ENCODE measurements around the gene SLC9B2.
A peak's percentile ranks its signal among the peaks of the same experiment; 100 is the strongest.

Gene SLC9B2

GRCh38 chr4:103075894-103076746 is 441 bp downstream of the SLC9B2 start:
- peak; percentile 60 for DNase-seq

- no peak for DNase-seq
Observed at GRCh38 chr4:103075435-103075893, 1.1 kb downstream of the SLC9B2 start.

GRCh38 chr4:103074744-103075434 is 1.7 kb downstream of the SLC9B2 start:
- no peak for DNase-seq

- no peak for DNase-seq
Observed at GRCh38 chr4:103073792-103074438, 2.6 kb downstream of the SLC9B2 start.

- DNase-seq, result no peak
Observed at GRCh38 chr4:103067841-103068547, 8.6 kb downstream of the SLC9B2 start.

- DNase-seq, result no peak
Observed at GRCh38 chr4:103060453-103061148, 16.0 kb downstream of the SLC9B2 start.

GRCh38 chr4:103054030-103054429 is 22.5 kb downstream of the SLC9B2 start:
- no peak for DNase-seq

GRCh38 chr4:103052779-103053178 is 23.8 kb downstream of the SLC9B2 start:
- no peak for DNase-seq

- DNase-seq, result no peak
Observed at GRCh38 chr4:103052145-103052544, 24.4 kb downstream of the SLC9B2 start.

GRCh38 chr4:103050736-103051436 is 25.7 kb downstream of the SLC9B2 start:
- DNase-seq, result no peak

GRCh38 chr4:103046416-103047290 is 29.9 kb downstream of the SLC9B2 start:
- DNase-seq, result peak; percentile 5

- DNase-seq, result no peak
Observed at GRCh38 chr4:103044183-103044582, 32.4 kb downstream of the SLC9B2 start.

- DNase-seq, result no peak
Observed at GRCh38 chr4:103036169-103036568, 40.4 kb downstream of the SLC9B2 start.

GRCh38 chr4:103032574-103032973 is 44.0 kb downstream of the SLC9B2 start:
- DNase-seq, result no peak

GRCh38 chr4:103030791-103031190 is 45.8 kb downstream of the SLC9B2 start:
- no peak for DNase-seq

- no peak for DNase-seq
Observed at GRCh38 chr4:103029300-103029699, 47.3 kb downstream of the SLC9B2 start.

- DNase-seq, result no peak
Observed at GRCh38 chr4:103026868-103027267, 49.7 kb downstream of the SLC9B2 start.

GRCh38 chr4:103024996-103025395 is 51.6 kb downstream of the SLC9B2 start:
- no peak for DNase-seq

GRCh38 chr4:103021120-103021519 is 55.4 kb downstream of the SLC9B2 start:
- DNase-seq, result no peak

GRCh38 chr4:103019308-103020124 is 57.0 kb downstream of the SLC9B2 start, which contains the start of gene SLC9B1:
Gene SLC9B1 (minus strand): TSS chr4:103019705. CDS start chr4:102991711, 27,994 bp downstream.
- peak; percentile 91 for DNase-seq

Measured in stimulated activated CD4-positive, alpha-beta T cell treated with anti-CD3 and anti-CD28 coated beads, Interleukin-12 subunit alpha, Interleukin-12 subunit beta, amount 100 ng/mL, for 4 hours (primary cell).